ENCODE results near the gene GRIN1. TPM values are rescaled to one million over a fixed set of nuclear protein-coding genes. Genes with fewer than 3 reads are reported as not detected.

The GRIN1 gene
- total RNA-seq, 1 experiment from 2014 or later, result 2.9 TPM

DNA sequence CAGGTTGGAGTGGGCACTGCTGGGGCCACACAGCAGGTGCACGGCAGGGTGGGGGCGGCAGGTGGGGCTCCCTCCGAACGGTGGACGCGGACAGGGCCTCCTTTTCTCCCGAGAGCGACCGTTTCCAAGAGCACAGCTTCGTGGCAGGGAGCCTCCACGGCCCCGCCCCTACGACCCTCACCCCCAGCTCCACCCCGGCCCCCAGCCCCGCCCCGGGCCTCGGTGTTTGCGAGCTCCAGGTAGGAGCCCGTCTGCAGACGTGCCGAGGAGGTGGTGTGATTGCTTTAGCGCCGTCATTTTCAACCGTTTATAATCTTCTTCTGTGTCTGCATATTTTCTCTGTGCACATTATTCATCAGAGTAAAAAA, 8.8 kb downstream of the GRIN1 start:
- Histone ChIP-seq H3K9ac (ENCODE audit: extremely low read depth, insufficient read length, low read length) (no peak overlapping the region), H4K5ac (ENCODE audit: insufficient read length, low read depth, low read length) (no peak overlapping the region), H4K20me1 (ENCODE audit: control insufficient read depth, insufficient read depth, insufficient read length) (no peaks in the 10 kb centered on the region), H3K23me2 (ENCODE audit: insufficient read length, low read depth, low read length, poor library complexity, severe bottlenecking) (no peaks in the 10 kb centered on the region), H3K79me2 (ENCODE audit: insufficient read depth, low read length) (no peaks in the 10 kb centered on the region), H2BK20ac (ENCODE audit: low read depth, low read length, poor library complexity, severe bottlenecking) (no peak overlapping the region), H3K56ac (ENCODE audit: insufficient read length, low read depth, low read length) (no peak overlapping the region), H3T11ph (ENCODE audit: low read length) (no peak overlapping the region), H3K23ac (ENCODE audit: insufficient read length, low read depth, low read length) (no peak overlapping the region), H3K4me1 (ENCODE audit: insufficient read depth, low read length) (no peaks in the 10 kb centered on the region; the same call in 1 of the 2 replicates), H2BK5ac (ENCODE audit: insufficient read length, low read length) (no peak overlapping the region), H2BK12ac (ENCODE audit: insufficient read length, low read depth, low read length) (no peak overlapping the region), H3K79me1 (ENCODE audit: insufficient read depth, low read depth, low read length, poor library complexity, severe bottlenecking) (no peaks in the 10 kb centered on the region), H3K27me3 (ENCODE audit: insufficient read depth, low read length) (no peaks in the 10 kb centered on the region; the same call in 1 of the 2 replicates), H3K27ac (ENCODE audit: insufficient read length, low read depth, low read length) (no peak overlapping the region), H4K91ac (ENCODE audit: insufficient read length, low read depth, low read length) (no peak overlapping the region), H3K4me2 (ENCODE audit: insufficient read depth, insufficient read length, low read length) (no peak overlapping the region), H2BK120ac (ENCODE audit: low read depth, low read length, poor library complexity, severe bottlenecking) (no peak overlapping the region), H2AK5ac (ENCODE audit: insufficient read length, low read length) (no peak overlapping the region), H2AFZ (ENCODE audit: low read length) (no peak overlapping the region), H3K9me3 (ENCODE audit: control insufficient read depth, low read depth, low read length) (no peaks in the 10 kb centered on the region), H3K14ac (ENCODE audit: insufficient read depth, low read length) (no peak overlapping the region), H4K8ac (replicated peaks; ENCODE audit: insufficient read length, low read depth, low read length) (no peak overlapping the region), H2BK15ac (ENCODE audit: low read depth, low read length) (no peak overlapping the region), H3K4ac (ENCODE audit: low read depth, low read length) (no peak overlapping the region), H3K18ac (ENCODE audit: insufficient read length, low read depth, low read length) (no peak overlapping the region)
- H3K4me1 Mint-ChIP-seq, result peaks cover 0 to 11% of the 10 kb centered on the region in 2 experiments; a peak in 2 of 4 replicates
- no peak overlapping the region for H3K27ac Mint-ChIP-seq
- WGBS (ENCODE audit: extremely low coverage, insufficient read length, low lambda C conversion rate), result no CpG with 5 or more reads among the region's 24 CpGs
- TF ChIP-seq, protein P1, sequence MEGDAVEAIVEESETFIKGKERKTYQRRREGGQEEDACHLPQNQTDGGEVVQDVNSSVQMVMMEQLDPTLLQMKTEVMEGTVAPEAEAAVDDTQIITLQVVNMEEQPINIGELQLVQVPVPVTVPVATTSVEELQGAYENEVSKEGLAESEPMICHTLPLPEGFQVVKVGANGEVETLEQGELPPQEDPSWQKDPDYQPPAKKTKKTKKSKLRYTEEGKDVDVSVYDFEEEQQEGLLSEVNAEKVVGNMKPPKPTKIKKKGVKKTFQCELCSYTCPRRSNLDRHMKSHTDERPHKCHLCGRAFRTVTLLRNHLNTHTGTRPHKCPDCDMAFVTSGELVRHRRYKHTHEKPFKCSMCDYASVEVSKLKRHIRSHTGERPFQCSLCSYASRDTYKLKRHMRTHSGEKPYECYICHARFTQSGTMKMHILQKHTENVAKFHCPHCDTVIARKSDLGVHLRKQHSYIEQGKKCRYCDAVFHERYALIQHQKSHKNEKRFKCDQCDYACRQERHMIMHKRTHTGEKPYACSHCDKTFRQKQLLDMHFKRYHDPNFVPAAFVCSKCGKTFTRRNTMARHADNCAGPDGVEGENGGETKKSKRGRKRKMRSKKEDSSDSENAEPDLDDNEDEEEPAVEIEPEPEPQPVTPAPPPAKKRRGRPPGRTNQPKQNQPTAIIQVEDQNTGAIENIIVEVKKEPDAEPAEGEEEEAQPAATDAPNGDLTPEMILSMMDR (conservative IDR thresholded peaks at IDR 0.05), result no peak
- H3K36me3 Mint-ChIP-seq (ENCODE audit: insufficient read depth in 1 of 3, low read depth in 3 of 3), result no peaks in the 10 kb centered on the region
- no peak for DNase-seq
- no peak overlapping the region for H3K4me3 Mint-ChIP-seq
- peaks cover 44% of the 10 kb centered on the region for H3K27me3 Mint-ChIP-seq (ENCODE audit: low read depth)
- H3K9me3 Mint-ChIP-seq, result no peaks in the 10 kb centered on the region; a peak in 2 of 5 replicates

All from H9 (cell line).